HepG2 (cell line): ENCODE results near the gene RPH3AL. TPM values are rescaled to one million over a fixed set of nuclear protein-coding genes. Genes with fewer than 3 reads are reported as not detected.

ENCODE experiments used
- ATAC-seq: fragments of 200-7000 bp; cut with Tn5 transposase; 3 replicates; pipeline ENCODE4 v1.9.1; 2020; ENCODE audit warnings: mild to moderate bottlenecking, moderate library complexity
- BruUV-seq: library from RNA; stranded (reverse); fragments of 400-500 nt; replicated peaks from 2 replicates; lab custom pipeline; 2021; lab: Mats Ljungman, UMichigan
- CTCF ChIA-PET: fragments of 300-600 bp; formaldehyde crosslinking; extraction: SDS; loops from one replicate; lab custom pipeline; 2021; ENCODE audit warnings: low total read pairs, inconsistent platforms, low intra/inter-chr PET ratio; lab: Yijun Ruan, JAX
- POLR2A ChIA-PET: fragments of 350-600 bp; sonication (Branson Sonifier 250); formaldehyde crosslinking; loops from one replicate; lab custom pipeline; 2020; ENCODE audit warnings: antibody characterized with exemption, inconsistent platforms; lab: Yijun Ruan, JAX
- DNase-seq: peaks from one replicate; pipeline ENCODE4 v3.0.0-alpha.2; 2015; ENCODE audit warnings: low spot score
- FAIRE-seq: peaks from 3 replicates; lab custom pipeline; 2011; peaks lifted over from hg19 to GRCh38; lab: Jason Lieb, UNC
- H2AFZ ChIP-seq: one replicate; pipeline ENCODE4 v1.6.1; 2011; ENCODE audit warnings: low read length, inconsistent platforms
- H3K27ac ChIP-seq: fragments of 300-600 bp; 3 replicates; pipeline ENCODE4 v1.8.0; 2011; ENCODE audit warnings: mixed run types, mild to moderate bottlenecking, mixed read lengths, low read length, inconsistent platforms; ENCODE audit not compliant: insufficient read depth; ENCODE audit errors: extremely low read length
- H3K27me3 ChIP-seq, 2 experiments: fragments of 200-600 bp in 1 of 2; 2 replicates in 1 of 2; 3 replicates in 1 of 2; pipeline versions ENCODE4 v1.6.0 to v1.8.0; 2011; ENCODE audit warnings: low read length in 2 of 2, mild to moderate bottlenecking in 2 of 2, moderate library complexity in 2 of 2, inconsistent platforms in 1 of 2; ENCODE audit not compliant: insufficient read depth in 2 of 2, control insufficient read depth in 1 of 2
- H3K36me3 ChIP-seq, 2 experiments: fragments of 200-600 bp in 1 of 2; replicated peaks in 1 of 2; 2 replicates in 1 of 2; 3 replicates in 1 of 2; pipeline versions ENCODE4 v1.5.1 to v1.8.0; 2011; ENCODE audit warnings: low read length in 2 of 2, inconsistent platforms in 1 of 2; ENCODE audit not compliant: insufficient read depth in 2 of 2, control insufficient read depth in 1 of 2
- H3K4me1 ChIP-seq: 2 replicates; pipeline ENCODE4 v1.5.1; 2012; ENCODE audit warnings: low read length, inconsistent platforms; ENCODE audit not compliant: insufficient read depth
- H3K4me2 ChIP-seq: 2 replicates; pipeline ENCODE4 v1.6.0; 2011; ENCODE audit warnings: low read depth, low read length, inconsistent platforms
- H3K4me3 ChIP-seq, 3 experiments: fragments of 200-600 bp in 1 of 3; sonication (generic), shearing (Covaris generic) in 1 of 3; replicated peaks in 1 of 3; 2 replicates each; pipeline ENCODE4 v1.5.1; 2011 to 2016; ENCODE audit warnings: low read length in 3 of 3, inconsistent platforms in 2 of 3, low read depth in 2 of 3, mild to moderate bottlenecking in 2 of 3, control low read depth in 1 of 3, mixed read lengths in 1 of 3; ENCODE audit not compliant: insufficient read depth in 1 of 3
- H3K79me2 ChIP-seq: one replicate; pipeline ENCODE4 v1.6.1; 2011; ENCODE audit warnings: low read length, inconsistent platforms; ENCODE audit not compliant: insufficient read depth
- H3K9ac ChIP-seq: 2 replicates; pipeline ENCODE4 v1.6.0; 2011; ENCODE audit warnings: mild to moderate bottlenecking, low read depth, low read length, inconsistent platforms; ENCODE audit not compliant: insufficient read depth
- H3K9me3 ChIP-seq: 2 replicates; pipeline ENCODE4 v1.5.1; 2012; ENCODE audit warnings: mild to moderate bottlenecking, low read length
- H4K20me1 ChIP-seq: 2 replicates; pipeline ENCODE4 v1.6.0; 2011; ENCODE audit warnings: inconsistent platforms, mild to moderate bottlenecking, low read length, moderate library complexity; ENCODE audit not compliant: insufficient read depth
- LRRFIP1 ChIP-seq: sonication (generic); formaldehyde crosslinking; conservative IDR thresholded peaks from 2 replicates; pipeline ENCODE4 v1.4.0; 2020; ENCODE audit warnings: missing genetic modification reagents
- ZFP36L2 ChIP-seq: sonication (generic); formaldehyde crosslinking; IDR thresholded peaks from 2 replicates; pipeline ENCODE4 v1.4.0; 2020; ENCODE audit warnings: missing genetic modification reagents
- ZNF317 ChIP-seq: sonication (generic); formaldehyde crosslinking; IDR thresholded peaks from 2 replicates; pipeline ENCODE4 v1.5.0; 2020; ENCODE audit warnings: mild to moderate bottlenecking, missing genetic modification reagents
- WGBS: methylation state at CpG from one replicate; pipeline ENCODE4 v1.1.6; 2017; ENCODE audit warnings: low lambda C conversion rate; 5-methylcytosine and 5-hydroxymethylcytosine counted together
- in situ Hi-C: cut with HindIII; loops from 2 replicates; pipeline ENCODE4 v1.10.0; 2017; ENCODE audit warnings: low pct_unique_long_range_greater_than_20kb; ENCODE audit not compliant: extremely low pct_ligation_motif_present
- intact Hi-C: fragments of 100-400 bp; cut with micrococcal nuclease; formaldehyde crosslinking; loops from one replicate; pipeline ENCODE4 v1.10.0; 2022; ENCODE audit not compliant: unreplicated experiment
- polyA plus RNA-seq, 8 experiments: library from polyadenylated mRNA; depleted of rRNA in 3 of 8; stranded (reverse) in 7 of 8; unstranded in 1 of 8; fragments of >200 nt; fragmentation: Illumina TruSeq in 4 of 8; extraction: Trizol in 4 of 8; gene quantifications; 2 replicates each; pipeline versions ENCODE4 v1.2.1 to v1.2.3, GENCODE V29; 2011 to 2016; ENCODE audit warnings: low read depth in 4 of 8, missing spikeins in 1 of 8, mixed read lengths in 1 of 8; ENCODE audit not compliant: insufficient read depth in 1 of 8
- total RNA-seq, 5 experiments: library from RNA; depleted of rRNA; stranded (reverse); fragments of >200 nt; fragmentation: Illumina TruSeq; extraction: Trizol; gene quantifications; 2 replicates each; pipeline ENCODE4 v1.2.3, GENCODE V29; 2016; ENCODE audit warnings: low read depth in 1 of 5
- TF ChIP-seq, protein P1 (sequence below): sonication (generic); formaldehyde crosslinking; IDR thresholded peaks from 2 replicates; pipeline ENCODE4 v1.4.0; 2020; ENCODE audit warnings: missing genetic modification reagents

The RPH3AL gene
- total and polyA plus RNA-seq, 2 of the 13 experiments (the other 11 are each of a cell fraction or from before 2014, with no cell fraction given), result 7.8 to 16.4 TPM

DNA sequence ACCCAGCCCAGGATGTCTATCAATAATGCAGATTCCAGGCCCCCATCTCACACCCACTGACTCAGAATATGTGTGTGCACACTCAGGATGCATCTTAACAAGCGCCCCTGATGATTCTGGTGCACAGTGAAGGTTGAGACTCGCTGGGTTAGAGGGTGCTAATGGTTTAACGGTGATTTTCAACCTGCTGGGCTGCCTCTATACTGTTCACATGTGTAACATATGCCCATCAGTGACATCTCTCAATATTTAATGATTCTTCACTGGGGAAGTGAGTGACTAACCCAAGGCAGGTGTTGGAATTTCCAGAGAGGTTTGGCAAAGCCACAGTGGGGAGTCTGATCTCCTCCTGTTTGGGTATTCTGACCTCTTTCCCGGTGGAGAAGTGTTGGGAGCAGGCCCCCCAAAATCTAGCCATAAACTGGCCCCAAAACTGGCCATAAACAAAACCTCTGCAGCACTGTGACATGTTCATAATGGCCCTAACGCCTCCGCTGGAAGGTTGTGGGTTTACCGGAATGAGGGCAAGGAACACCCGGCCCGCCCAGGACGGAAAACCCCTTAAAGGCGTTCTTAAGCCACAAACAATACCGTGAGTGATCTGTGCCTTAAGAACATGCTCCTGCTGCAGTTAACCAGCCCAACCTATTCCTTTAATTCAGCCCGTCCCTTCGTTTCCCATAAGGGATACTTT, 167.0 kb downstream of the RPH3AL start (continued):
- TF ChIP-seq LRRFIP1 (CRISPR knock-in tag) (no peak), ZNF317 (no peak)

GRCh38 chr17:183021-183420, 169.6 kb downstream of the RPH3AL start:
- H3K9ac ChIP-seq, result no peak overlapping the region
- no peak for ATAC-seq
- peaks cover 15% of the 10 kb centered on the region for H3K4me1 ChIP-seq
- H3K36me3 ChIP-seq, result no peaks in the 10 kb centered on the region
- no peak overlapping the region for H2AFZ ChIP-seq
- no peak overlapping the region for H3K27ac ChIP-seq
- ChIA-PET POLR2A (interaction anchor here (1.2 kb wide), 1 partner anchor 11 kb away, joined by 8 read pairs; no protein-coding TSS in a partner anchor), CTCF (no interaction called here)
- intact Hi-C loops (no loop called here), in situ Hi-C loops (no loop called here)
- no peaks in the 10 kb centered on the region for H4K20me1 ChIP-seq
- WGBS, result 81% methylated on average over 3 of the region's 8 CpGs
- no peaks in the 10 kb centered on the region for H3K79me2 ChIP-seq
- H3K4me2 ChIP-seq, result no peak overlapping the region; the same call in 1 of the 2 replicates
- H3K4me3 ChIP-seq, result no peak overlapping the region
- no peak for FAIRE-seq
- DNase-seq, result no peak
- BruUV-seq, result no TSS peak
- H3K9me3 ChIP-seq, result no peaks in the 10 kb centered on the region
- peaks cover 10 to 82% of the 10 kb centered on the region in 2 experiments for H3K27me3 ChIP-seq
- no peak for TF ChIP-seq ZFP36L2 (CRISPR knock-in tag)
- TF ChIP-seq, protein P1, sequence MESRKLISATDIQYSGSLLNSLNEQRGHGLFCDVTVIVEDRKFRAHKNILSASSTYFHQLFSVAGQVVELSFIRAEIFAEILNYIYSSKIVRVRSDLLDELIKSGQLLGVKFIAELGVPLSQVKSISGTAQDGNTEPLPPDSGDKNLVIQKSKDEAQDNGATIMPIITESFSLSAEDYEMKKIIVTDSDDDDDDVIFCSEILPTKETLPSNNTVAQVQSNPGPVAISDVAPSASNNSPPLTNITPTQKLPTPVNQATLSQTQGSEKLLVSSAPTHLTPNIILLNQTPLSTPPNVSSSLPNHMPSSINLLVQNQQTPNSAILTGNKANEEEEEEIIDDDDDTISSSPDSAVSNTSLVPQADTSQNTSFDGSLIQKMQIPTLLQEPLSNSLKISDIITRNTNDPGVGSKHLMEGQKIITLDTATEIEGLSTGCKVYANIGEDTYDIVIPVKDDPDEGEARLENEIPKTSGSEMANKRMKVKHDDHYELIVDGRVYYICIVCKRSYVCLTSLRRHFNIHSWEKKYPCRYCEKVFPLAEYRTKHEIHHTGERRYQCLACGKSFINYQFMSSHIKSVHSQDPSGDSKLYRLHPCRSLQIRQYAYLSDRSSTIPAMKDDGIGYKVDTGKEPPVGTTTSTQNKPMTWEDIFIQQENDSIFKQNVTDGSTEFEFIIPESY (CRISPR knock-in tag), result peak; percentile 22; the same call in 1 of the 2 replicates
